CD14-positive monocyte (primary cell): ENCODE data around the gene GPR4. TPM values are rescaled to one million over a fixed set of nuclear protein-coding genes. Genes with fewer than 3 reads are reported as not detected.

Experiments
- DNase-seq, 3 donors: peaks; one replicate each; pipeline ENCODE4 v3.0.0-alpha.2; 2011 to 2022
- H2AFZ ChIP-seq: 2 replicates; pipeline ENCODE4 v1.6.0; 2012; ENCODE audit warnings: mild to moderate bottlenecking, low read depth, low read length, inconsistent platforms; ENCODE audit not compliant: insufficient read depth, poor library complexity, severe bottlenecking
- H3K27ac ChIP-seq, 2 donors: 1 replicate in 1 of 2; 2 replicates in 1 of 2; pipeline ENCODE4 v1.5.1; 2012 to 2013; ENCODE audit warnings: low read length in 2 of 2, control low read depth in 1 of 2, inconsistent platforms in 1 of 2, low read depth in 1 of 2, mild to moderate bottlenecking in 1 of 2
- H3K27me3 ChIP-seq, 2 donors: one replicate each; pipeline versions ENCODE4 v1.6.0 to v1.6.1; 2011 to 2013; ENCODE audit warnings: low read length in 2 of 2; ENCODE audit not compliant: control insufficient read depth in 2 of 2, insufficient read depth in 2 of 2
- H3K36me3 ChIP-seq, 2 donors: replicated peaks in 1 of 2; 1 replicate in 1 of 2; 2 replicates in 1 of 2; pipeline versions ENCODE4 v1.5.1 to v1.6.1; 2012 to 2013; ENCODE audit warnings: low read length in 2 of 2, control low read depth in 1 of 2, inconsistent platforms in 1 of 2, mild to moderate bottlenecking in 1 of 2; ENCODE audit not compliant: insufficient read depth in 2 of 2, control insufficient read depth in 1 of 2
- H3K4me1 ChIP-seq, 2 donors: 1 replicate in 1 of 2; 2 replicates in 1 of 2; pipeline versions ENCODE4 v1.5.1 to v1.6.1; 2012 to 2013; ENCODE audit warnings: low read length in 2 of 2, control low read depth in 1 of 2, inconsistent platforms in 1 of 2, mild to moderate bottlenecking in 1 of 2, moderate library complexity in 1 of 2; ENCODE audit not compliant: insufficient read depth in 2 of 2, control insufficient read depth in 1 of 2
- H3K4me2 ChIP-seq: replicated peaks from 2 replicates; pipeline ENCODE3; 2012; ENCODE audit warnings: low read length, moderate library complexity, mild to moderate bottlenecking; ENCODE audit not compliant: poor library complexity, severe bottlenecking; ENCODE audit errors: extremely low read depth
- H3K4me3 ChIP-seq, 3 experiments: fragments of 200-600 bp in 1 of 3; sonication (generic) in 1 of 3; replicated peaks in 1 of 3; 1 replicate in 2 of 3; 2 replicates in 1 of 3; pipeline ENCODE4 v1.5.1; 2011 to 2013; ENCODE audit warnings: low read length in 3 of 3, mild to moderate bottlenecking in 3 of 3, control low read depth in 2 of 3, low read depth in 2 of 3, inconsistent platforms in 1 of 3, moderate library complexity in 1 of 3
- H3K79me2 ChIP-seq: 2 replicates; pipeline ENCODE4 v1.6.0; 2012; ENCODE audit warnings: mild to moderate bottlenecking, control low read depth, inconsistent platforms, low read length, moderate library complexity; ENCODE audit not compliant: insufficient read depth
- H3K9ac ChIP-seq: 2 replicates; pipeline ENCODE4 v1.6.0; 2017; ENCODE audit warnings: low read length, mild to moderate bottlenecking; ENCODE audit not compliant: insufficient read depth, poor library complexity, severe bottlenecking
- H3K9me3 ChIP-seq, 2 donors: replicated peaks in 1 of 2; 1 replicate in 1 of 2; 2 replicates in 1 of 2; pipeline versions ENCODE4 v1.5.1 to v1.6.1; 2012 to 2013; ENCODE audit warnings: low read length in 2 of 2, control low read depth in 1 of 2; ENCODE audit not compliant: control insufficient read depth in 1 of 2, insufficient read depth in 1 of 2
- H4K20me1 ChIP-seq: 2 replicates; pipeline ENCODE4 v1.6.0; 2012; ENCODE audit warnings: mild to moderate bottlenecking, low read length, control low read depth, moderate library complexity; ENCODE audit not compliant: insufficient read depth
- H3K27ac Mint-ChIP-seq, 7 donors: one replicate each; pipeline ENCODE4 v1.8.0; 2020; ENCODE audit warnings: mild to moderate bottlenecking in 7 of 7, mixed read lengths in 7 of 7, moderate library complexity in 6 of 7, inconsistent platforms in 2 of 7
- H3K27me3 Mint-ChIP-seq, 3 donors: one replicate each; pipeline ENCODE4 v1.8.0; 2021 to 2022; ENCODE audit warnings: low read depth in 3 of 3, mild to moderate bottlenecking in 3 of 3, mixed read lengths in 3 of 3, moderate library complexity in 3 of 3, inconsistent platforms in 1 of 3
- H3K36me3 Mint-ChIP-seq, 2 donors: one replicate each; pipeline ENCODE4 v1.8.0; 2020; ENCODE audit warnings: mixed read lengths in 2 of 2, inconsistent platforms in 1 of 2, mild to moderate bottlenecking in 1 of 2
- H3K4me1 Mint-ChIP-seq: one replicate; pipeline ENCODE4 v1.8.0; 2020; ENCODE audit warnings: mild to moderate bottlenecking, mixed read lengths
- H3K4me3 Mint-ChIP-seq, 2 donors: one replicate each; pipeline ENCODE4 v1.8.0; 2020; ENCODE audit warnings: mild to moderate bottlenecking in 2 of 2, mixed read lengths in 2 of 2, moderate library complexity in 1 of 2
- H3K9me3 Mint-ChIP-seq, 7 donors: one replicate each; pipeline ENCODE4 v1.8.0; 2020 to 2022; ENCODE audit warnings: mixed read lengths in 7 of 7, mild to moderate bottlenecking in 6 of 7, moderate library complexity in 6 of 7, inconsistent platforms in 2 of 7
- CTCF ChIP-seq: fragments of 200-600 bp; IDR thresholded peaks from one replicate; pipeline ENCODE4 v1.8.0; 2022; ENCODE audit warnings: antibody characterized with exemption, mild to moderate bottlenecking
- WGBS: methylation state at CpG from one replicate; pipeline ENCODE4 v1.1.5; 2013; ENCODE audit warnings: missing lambda C conversion rate; ENCODE audit not compliant: insufficient coverage; 5-methylcytosine and 5-hydroxymethylcytosine counted together
- intact Hi-C, 2 donors: fragments of 100-400 bp; cut with micrococcal nuclease; formaldehyde crosslinking; loops; one replicate each; pipeline versions ENCODE4 v1.15.0 to v1.15.1; 2023
- polyA plus RNA-seq, 3 donors: library from polyadenylated mRNA; depleted of rRNA in 1 of 3; unstranded in 2 of 3; stranded (reverse) in 1 of 3; fragments of 300-500 nt in 2 of 3; fragments of >200 nt in 1 of 3; fragmentation: Illumina TruSeq in 2 of 3; gene quantifications; 1 replicate in 2 of 3; 2 replicates in 1 of 3; pipeline ENCODE4 v1.2.3, GENCODE V29; 2012 to 2021

Gene GPR4
- polyA plus RNA-seq, 3 donors, result not detected

- Histone ChIP-seq H3K9ac (no peak overlapping the region), H3K9me3 (peaks cover 0 to 4% of the 10 kb centered on the region in 2 donors), H4K20me1 (no peaks in the 10 kb centered on the region), H3K27me3 (peaks cover 7 to 21% of the 10 kb centered on the region in 2 donors), H3K79me2 (no peaks in the 10 kb centered on the region), H3K4me1 (peaks cover 7 to 8% of the 10 kb centered on the region in 2 donors), H3K4me3 (no peak overlapping the region), H3K36me3 (peaks cover 12 to 34% of the 10 kb centered on the region in 2 donors), H2AFZ (peak overlapping the region; percentile 56), H3K27ac (no peak overlapping the region), H3K4me2 (no peak overlapping the region)
- Mint-ChIP-seq H3K36me3 (peaks cover 29 to 36% of the 10 kb centered on the region in 2 donors), H3K4me3 (peak overlapping the region in 1 of 2 donors; percentile 51), H3K4me1 (peaks cover 8% of the 10 kb centered on the region), H3K27ac (peak overlapping the region in 1 of 7 donors; percentile 79), H3K27me3 (peaks cover 22 to 26% (median 23%) of the 10 kb centered on the region in 3 donors), H3K9me3 (peaks cover 3 to 16% (median 6%) of the 10 kb centered on the region in 7 donors)
- peak; percentile 27 to 63 (median 62) for DNase-seq
- intact Hi-C loops, result loop anchor here (2.0 to 5.0 kb wide), 3 partner anchors 35 to 75 kb away; no protein-coding TSS in a partner anchor
- peak; percentile 87 for TF ChIP-seq CTCF
- 18% methylated on average over 24 of the region's 28 CpGs for WGBS
Measured at GRCh38 chr19:45607071-45608029, 5.3 kb upstream of the GPR4 start.

- Histone ChIP-seq H2AFZ (no peak overlapping the region), H3K9ac (no peak overlapping the region), H3K27me3 (peaks cover 38 to 76% of the 10 kb centered on the region in 2 donors), H4K20me1 (no peaks in the 10 kb centered on the region), H3K4me3 (no peak overlapping the region), H3K27ac (no peak overlapping the region), H3K79me2 (no peaks in the 10 kb centered on the region), H3K4me2 (no peak overlapping the region), H3K9me3 (peaks cover 0 to 8% of the 10 kb centered on the region in 2 donors), H3K36me3 (no peaks in the 10 kb centered on the region), H3K4me1 (peaks cover 29 to 43% of the 10 kb centered on the region in 2 donors)
- no peak for TF ChIP-seq CTCF
- DNase-seq, result no peak
- H3K27ac Mint-ChIP-seq, result no peak overlapping the region
- H3K4me3 Mint-ChIP-seq, result peak overlapping the region; percentile 21 to 86
- peaks cover 42% of the 10 kb centered on the region for H3K4me1 Mint-ChIP-seq
- H3K9me3 Mint-ChIP-seq, result peaks cover 0 to 26% (median 9%) of the 10 kb centered on the region in 7 donors
- peaks cover 0 to 16% of the 10 kb centered on the region in 2 donors for H3K36me3 Mint-ChIP-seq
- intact Hi-C loops, result no loop called here
- WGBS, result 75% methylated on average over 1 of the region's 10 CpGs
- H3K27me3 Mint-ChIP-seq, result peaks cover 76 to 85% (median 81%) of the 10 kb centered on the region in 3 donors
Measured at GRCh38 chr19:45601115-45601514, 897 bp downstream of the GPR4 start.
